OCI-LY7 (cell line): ENCODE measurements around the gene PLCG1. TPM values are rescaled to one million over a fixed set of nuclear protein-coding genes. Genes with fewer than 3 reads are reported as not detected.
A peak's percentile ranks its signal among the peaks of the same experiment; 100 is the strongest.

Source experiments
- BruUV-seq: library from RNA; stranded (reverse); fragments of 400-500 nt; replicated peaks from 2 replicates; lab custom pipeline; 2021; lab: Mats Ljungman, UMichigan
- CTCF ChIA-PET: fragments of 300-600 bp; sonication (Branson Sonifier 250); formaldehyde crosslinking; loops from one replicate; lab custom pipeline; 2022; ENCODE audit warnings: antibody characterized with exemption; ENCODE audit not compliant: unreplicated experiment; lab: Charles Lee
- POLR2A ChIA-PET: fragments of 300-600 bp; sonication (Branson Sonifier 250); formaldehyde crosslinking; loops from one replicate; lab custom pipeline; 2022; ENCODE audit warnings: antibody characterized with exemption; lab: Charles Lee
- DNase-seq: peaks from one replicate; pipeline ENCODE4 v3.0.0-alpha.2; 2015; ENCODE audit warnings: low spot score
- H2AFZ ChIP-seq: fragments of 200-600 bp; sonication (generic), shearing (Covaris generic); 2 replicates; pipeline ENCODE4 v1.6.1; 2014; ENCODE audit warnings: mild to moderate bottlenecking, antibody characterized with exemption, low read length, moderate library complexity
- H3K27ac ChIP-seq: fragments of 200-600 bp; sonication (generic); 2 replicates; pipeline ENCODE4 v1.5.1; 2014; ENCODE audit warnings: mixed run types, low read depth, mild to moderate bottlenecking, moderate library complexity, low read length, inconsistent platforms; ENCODE audit not compliant: poor library complexity, severe bottlenecking
- H3K36me3 ChIP-seq: fragments of 200-600 bp; sonication (generic); 2 replicates; pipeline ENCODE4 v1.6.1; 2014; ENCODE audit warnings: mild to moderate bottlenecking, antibody characterized with exemption, low read length, moderate library complexity, mixed read lengths; ENCODE audit not compliant: insufficient read depth
- H3K4me1 ChIP-seq: fragments of 200-600 bp; sonication (generic); 2 replicates; pipeline ENCODE4 v1.5.1; 2014; ENCODE audit warnings: mild to moderate bottlenecking, low read length; ENCODE audit not compliant: insufficient read depth, poor library complexity, severe bottlenecking
- H3K4me2 ChIP-seq: fragments of 200-600 bp; sonication (generic); 2 replicates; pipeline ENCODE4 v1.6.1; 2014; ENCODE audit warnings: mild to moderate bottlenecking, low read length
- H3K4me3 ChIP-seq: fragments of 200-600 bp; sonication (generic); 2 replicates; pipeline ENCODE4 v1.5.1; 2014; ENCODE audit warnings: mild to moderate bottlenecking, low read depth, low read length; ENCODE audit not compliant: poor library complexity, severe bottlenecking
- H3K79me2 ChIP-seq: fragments of 200-600 bp; sonication (generic); 2 replicates; pipeline ENCODE4 v1.6.1; 2016; ENCODE audit warnings: low read depth, mild to moderate bottlenecking, low read length, moderate library complexity, mixed read lengths; ENCODE audit not compliant: insufficient read depth
- H3K9me2 ChIP-seq: fragments of 200-600 bp; sonication (generic); 2 replicates; pipeline ENCODE4 v1.6.1; 2016; ENCODE audit warnings: mild to moderate bottlenecking, low read length, mixed read lengths; ENCODE audit not compliant: insufficient read depth
- H3K9me3 ChIP-seq: fragments of 200-600 bp; sonication (generic); 2 replicates; pipeline ENCODE4 v1.6.1; 2014; ENCODE audit warnings: mild to moderate bottlenecking, mixed run types, low read length, mixed read lengths
- H4K20me1 ChIP-seq: fragments of 200-600 bp; sonication (generic); 2 replicates; pipeline ENCODE4 v1.6.1; 2014; ENCODE audit warnings: mild to moderate bottlenecking, antibody characterized with exemption, low read length, moderate library complexity, mixed read lengths; ENCODE audit not compliant: insufficient read depth
- CTCF ChIP-seq: fragments of 200-600 bp; sonication (generic); conservative IDR thresholded peaks from 2 replicates; pipeline ENCODE4 v1.5.1; 2014; ENCODE audit warnings: mild to moderate bottlenecking, antibody characterized with exemption, low read length, moderate library complexity, mixed read lengths
- EZH2phosphoT487 ChIP-seq: fragments of 200-600 bp; sonication (generic); IDR thresholded peaks from 2 replicates; pipeline ENCODE4 v1.6.1; 2018; ENCODE audit warnings: low read depth, borderline replicate concordance, mild to moderate bottlenecking, mixed run types, antibody characterized with exemption, low read length, moderate library complexity, mixed read lengths
- intact Hi-C: fragments of 100-400 bp; cut with micrococcal nuclease; formaldehyde crosslinking; loops from one replicate; pipeline ENCODE4 v1.10.0; 2022; ENCODE audit not compliant: unreplicated experiment
- total RNA-seq, 2 experiments: library from RNA; depleted of rRNA in 1 of 2; stranded (reverse); fragments of >200 nt in 1 of 2; shearing (Covaris generic) in 1 of 2; gene quantifications; 2 replicates each; pipeline ENCODE4 v1.2.3, GENCODE V29; 2014 to 2022

PLCG1 gene
- total RNA-seq, 2 experiments from 2014 or later = 103 to 121 TPM

GRCh38 chr20:41089555-41089954 is 47.8 kb upstream of the PLCG1 start:
- Histone ChIP-seq H3K27ac (no peak overlapping the region), H3K4me3 (no peak overlapping the region), H3K4me2 (no peak overlapping the region), H3K9me3 (no peaks in the 10 kb centered on the region), H3K36me3 (peaks cover 98% of the 10 kb centered on the region), H3K9me2 (no peaks in the 10 kb centered on the region), H3K4me1 (no peaks in the 10 kb centered on the region), H3K79me2 (no peaks in the 10 kb centered on the region), H2AFZ (no peak overlapping the region), H4K20me1 (no peaks in the 10 kb centered on the region)
- no TSS peak for BruUV-seq
- DNase-seq = no peak
- ChIA-PET CTCF (no interaction called here), POLR2A (interaction anchor here (1.0 kb wide), 1 partner anchor 21 kb away, joined by 3 read pairs; no protein-coding TSS in a partner anchor)
- intact Hi-C loops = no loop called here
- peak; percentile 52; the same call in 1 of the 2 replicates for TF ChIP-seq CTCF
- no peak for TF ChIP-seq EZH2phosphoT487

- no peaks in the 10 kb centered on the region for H3K4me1 ChIP-seq
- intact Hi-C loops = no loop called here
- no peaks in the 10 kb centered on the region for H4K20me1 ChIP-seq
- TF ChIP-seq EZH2phosphoT487 = no peak
- no peak for TF ChIP-seq CTCF
- H3K79me2 ChIP-seq = no peaks in the 10 kb centered on the region; the same call in 1 of the 2 replicates
- H3K9me3 ChIP-seq = no peaks in the 10 kb centered on the region
- H3K27ac ChIP-seq = no peak overlapping the region
- peaks cover 97% of the 10 kb centered on the region for H3K36me3 ChIP-seq
- no peak overlapping the region for H3K4me2 ChIP-seq
- no peak overlapping the region for H2AFZ ChIP-seq
- no peaks in the 10 kb centered on the region for H3K9me2 ChIP-seq
- POLR2A ChIA-PET = interaction anchor here (0.9 kb wide), 2 partner anchors 11 to 37 kb away, joined by 3 read pairs; no protein-coding TSS in a partner anchor
- CTCF ChIA-PET = interaction anchor here (0.8 to 1.0 kb wide), 2 partner anchors 100 to 101 kb away, joined by 3 read pairs; no protein-coding TSS in a partner anchor
- no peak for DNase-seq
- no TSS peak for BruUV-seq
- H3K4me3 ChIP-seq = no peak overlapping the region
Measured at GRCh38 chr20:41091927-41092326, 45.4 kb upstream of the PLCG1 start.
